ENCODE data around the gene KRTAP13-2.

The KRTAP13-2 gene

DNA sequence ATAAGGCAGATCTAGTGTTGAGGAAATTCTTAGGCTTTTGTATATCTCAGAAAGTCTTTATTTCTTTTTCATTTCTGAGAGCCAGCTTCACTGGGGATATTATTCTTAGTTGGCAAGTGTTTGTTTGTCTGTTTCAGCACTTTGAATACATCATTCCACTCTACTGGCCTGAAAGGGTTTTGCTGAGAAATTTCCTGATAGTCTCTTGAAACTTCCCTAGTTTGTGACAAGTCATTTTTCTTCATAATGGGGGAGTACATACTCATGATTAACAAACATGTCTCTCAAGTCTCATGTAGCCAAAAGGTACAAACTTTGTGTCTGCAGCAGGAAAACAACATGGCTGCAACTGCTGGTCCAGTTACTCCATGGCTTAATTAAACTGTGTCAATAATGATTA lies 45.7 kb downstream of the KRTAP13-2 start:
- DNase-seq (ENCODE audit: low spot score): no peak
